GM10266 (cell line): ENCODE data around the gene MXD1.

Experiments
- DNase-seq: peaks from one replicate; pipeline ENCODE4 v3.0.0; 2012; ENCODE audit errors: extremely low spot score
- CTCF ChIP-seq: IDR thresholded peaks from 2 replicates; pipeline ENCODE4 v1.5.1; 2012; ENCODE audit warnings: mild to moderate bottlenecking, low read depth; ENCODE audit not compliant: control insufficient read depth, insufficient read depth; ENCODE audit errors: missing control alignments

Gene MXD1

GRCh38 chr2:69902213-69902922, 12.5 kb upstream of the MXD1 start:
- no peak for TF ChIP-seq CTCF
- no peak for DNase-seq

- no peak for TF ChIP-seq CTCF
- no peak for DNase-seq
These were observed 7.7 kb upstream of the MXD1 start for GRCh38 chr2:69907216-69907615.

- DNase-seq: peak; percentile 58
- peak; percentile 18 for TF ChIP-seq CTCF
These were observed 2.8 kb upstream of the MXD1 start for GRCh38 chr2:69911985-69912563.

GRCh38 chr2:69914164-69914949, 552 bp upstream of the MXD1 start:
- DNase-seq: peak; percentile 98
- TF ChIP-seq CTCF: peak; percentile 48

GRCh38 chr2:69916106-69916505, 1.2 kb downstream of the MXD1 start:
- TF ChIP-seq CTCF: no peak

GRCh38 chr2:69917852-69918251, 2.9 kb downstream of the MXD1 start:
- DNase-seq: no peak
- no peak for TF ChIP-seq CTCF

More at GRCh38 chr2:69916106-69916505, 1.2 kb downstream of the MXD1 start:
- DNase-seq: no peak
